Measurements from ENCODE around the gene BOD1L1.

- TF ChIP-seq CTCF (IDR thresholded peaks at IDR 0.05; ENCODE audit: poor library complexity, severe bottlenecking) (no peak), POLR2AphosphoS5 (IDR thresholded peaks at IDR 0.05) (no peak), EZH2 (IDR thresholded peaks at IDR 0.05; ENCODE audit: borderline replicate concordance, insufficient read depth, low read length, poor library complexity, severe bottlenecking) (no peak)
- TF ChIP-seq, protein P1, sequence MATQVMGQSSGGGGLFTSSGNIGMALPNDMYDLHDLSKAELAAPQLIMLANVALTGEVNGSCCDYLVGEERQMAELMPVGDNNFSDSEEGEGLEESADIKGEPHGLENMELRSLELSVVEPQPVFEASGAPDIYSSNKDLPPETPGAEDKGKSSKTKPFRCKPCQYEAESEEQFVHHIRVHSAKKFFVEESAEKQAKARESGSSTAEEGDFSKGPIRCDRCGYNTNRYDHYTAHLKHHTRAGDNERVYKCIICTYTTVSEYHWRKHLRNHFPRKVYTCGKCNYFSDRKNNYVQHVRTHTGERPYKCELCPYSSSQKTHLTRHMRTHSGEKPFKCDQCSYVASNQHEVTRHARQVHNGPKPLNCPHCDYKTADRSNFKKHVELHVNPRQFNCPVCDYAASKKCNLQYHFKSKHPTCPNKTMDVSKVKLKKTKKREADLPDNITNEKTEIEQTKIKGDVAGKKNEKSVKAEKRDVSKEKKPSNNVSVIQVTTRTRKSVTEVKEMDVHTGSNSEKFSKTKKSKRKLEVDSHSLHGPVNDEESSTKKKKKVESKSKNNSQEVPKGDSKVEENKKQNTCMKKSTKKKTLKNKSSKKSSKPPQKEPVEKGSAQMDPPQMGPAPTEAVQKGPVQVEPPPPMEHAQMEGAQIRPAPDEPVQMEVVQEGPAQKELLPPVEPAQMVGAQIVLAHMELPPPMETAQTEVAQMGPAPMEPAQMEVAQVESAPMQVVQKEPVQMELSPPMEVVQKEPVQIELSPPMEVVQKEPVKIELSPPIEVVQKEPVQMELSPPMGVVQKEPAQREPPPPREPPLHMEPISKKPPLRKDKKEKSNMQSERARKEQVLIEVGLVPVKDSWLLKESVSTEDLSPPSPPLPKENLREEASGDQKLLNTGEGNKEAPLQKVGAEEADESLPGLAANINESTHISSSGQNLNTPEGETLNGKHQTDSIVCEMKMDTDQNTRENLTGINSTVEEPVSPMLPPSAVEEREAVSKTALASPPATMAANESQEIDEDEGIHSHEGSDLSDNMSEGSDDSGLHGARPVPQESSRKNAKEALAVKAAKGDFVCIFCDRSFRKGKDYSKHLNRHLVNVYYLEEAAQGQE (IDR thresholded peaks at IDR 0.05; ENCODE audit: borderline replicate concordance): no peak
Measured at GRCh38 chr4:13543032-13543838, 84.3 kb downstream of the BOD1L1 start.

All from neural cell (in vitro differentiated cells).